GM19463 (cell line): ENCODE measurements around the gene CALM1.
A peak's percentile ranks its signal among the peaks of the same experiment; 100 is the strongest.
"Not testable (repeated sequence)": the region's sequence is repeated elsewhere in the genome, so short reads cannot be mapped to it uniquely, and the experiment has no call there.

ENCODE experiments used
- ATAC-seq: cut with Tn5 transposase; IDR thresholded peaks from one replicate; pipeline ENCODE4 v1.9.1; 2021; ENCODE audit warnings: mild to moderate bottlenecking, moderate library complexity; ENCODE audit not compliant: unreplicated experiment

CALM1 gene

GRCh38 chr14:90383126-90383730, 13.6 kb upstream of the CALM1 start:
- ATAC-seq: peak; percentile 88

GRCh38 chr14:90383731-90384542, 12.9 kb upstream of the CALM1 start:
- ATAC-seq: peak; percentile 9

GRCh38 chr14:90384543-90384911, 12.3 kb upstream of the CALM1 start:
- no peak for ATAC-seq

- ATAC-seq: no peak
Measured at GRCh38 chr14:90386321-90386720, 10.5 kb upstream of the CALM1 start.

GRCh38 chr14:90387206-90387760, 9.5 kb upstream of the CALM1 start:
- no peak for ATAC-seq

GRCh38 chr14:90388437-90388836, 8.4 kb upstream of the CALM1 start:
- no peak for ATAC-seq

- no peak for ATAC-seq
Measured at GRCh38 chr14:90388982-90389381, 7.8 kb upstream of the CALM1 start.

- ATAC-seq: no peak
Measured at GRCh38 chr14:90393966-90394365, 2.9 kb upstream of the CALM1 start.

- ATAC-seq: not testable (repeated sequence)
Measured at GRCh38 chr14:90394782-90395181, 2.0 kb upstream of the CALM1 start.

- ATAC-seq: peak; percentile 32
Measured at GRCh38 chr14:90397425-90398314, 841 bp downstream of the CALM1 start.

- ATAC-seq: peak; percentile 3
Measured at GRCh38 chr14:90398315-90398839, 1.5 kb downstream of the CALM1 start.

- no peak for ATAC-seq
Measured at GRCh38 chr14:90398841-90399540, 2.2 kb downstream of the CALM1 start.

GRCh38 chr14:90399541-90400444, 3.0 kb downstream of the CALM1 start:
- ATAC-seq: peak; percentile 53

- no peak for ATAC-seq
Measured at GRCh38 chr14:90400904-90401561, 4.2 kb downstream of the CALM1 start.

GRCh38 chr14:90402016-90402415, 5.2 kb downstream of the CALM1 start:
- no peak for ATAC-seq

- ATAC-seq: no peak
Measured at GRCh38 chr14:90403065-90403464, 6.2 kb downstream of the CALM1 start.

GRCh38 chr14:90405101-90405500, 8.3 kb downstream of the CALM1 start:
- ATAC-seq: no peak

- no peak for ATAC-seq
Measured at GRCh38 chr14:90405755-90406154, 8.9 kb downstream of the CALM1 start.

GRCh38 chr14:90406384-90406798, 9.6 kb downstream of the CALM1 start:
- ATAC-seq: no peak
